HepG2 (cell line): ENCODE data around the gene TMEM131. TPM values are rescaled to one million over a fixed set of nuclear protein-coding genes. Genes with fewer than 3 reads are reported as not detected.

Experiments
- ATAC-seq: fragments of 200-7000 bp; cut with Tn5 transposase; 3 replicates; pipeline ENCODE4 v1.9.1; 2020; ENCODE audit warnings: mild to moderate bottlenecking, moderate library complexity
- BruUV-seq: library from RNA; stranded (reverse); fragments of 400-500 nt; replicated peaks from 2 replicates; lab custom pipeline; 2021; lab: Mats Ljungman, UMichigan
- CTCF ChIA-PET: fragments of 300-600 bp; formaldehyde crosslinking; extraction: SDS; loops from one replicate; lab custom pipeline; 2021; ENCODE audit warnings: low total read pairs, inconsistent platforms, low intra/inter-chr PET ratio; lab: Yijun Ruan, JAX
- POLR2A ChIA-PET: fragments of 350-600 bp; sonication (Branson Sonifier 250); formaldehyde crosslinking; loops from one replicate; lab custom pipeline; 2020; ENCODE audit warnings: antibody characterized with exemption, inconsistent platforms; lab: Yijun Ruan, JAX
- DNase-seq: peaks from one replicate; pipeline ENCODE4 v3.0.0-alpha.2; 2015; ENCODE audit warnings: low spot score
- FAIRE-seq: peaks from 3 replicates; lab custom pipeline; 2011; peaks lifted over from hg19 to GRCh38; lab: Jason Lieb, UNC
- H2AFZ ChIP-seq: one replicate; pipeline ENCODE4 v1.6.1; 2011; ENCODE audit warnings: low read length, inconsistent platforms
- H3K27ac ChIP-seq: fragments of 300-600 bp; 3 replicates; pipeline ENCODE4 v1.8.0; 2011; ENCODE audit warnings: mixed run types, mild to moderate bottlenecking, mixed read lengths, low read length, inconsistent platforms; ENCODE audit not compliant: insufficient read depth; ENCODE audit errors: extremely low read length
- H3K27me3 ChIP-seq, 2 experiments: fragments of 200-600 bp in 1 of 2; 2 replicates in 1 of 2; 3 replicates in 1 of 2; pipeline versions ENCODE4 v1.6.0 to v1.8.0; 2011; ENCODE audit warnings: low read length in 2 of 2, mild to moderate bottlenecking in 2 of 2, moderate library complexity in 2 of 2, inconsistent platforms in 1 of 2; ENCODE audit not compliant: insufficient read depth in 2 of 2, control insufficient read depth in 1 of 2
- H3K36me3 ChIP-seq, 2 experiments: fragments of 200-600 bp in 1 of 2; replicated peaks in 1 of 2; 2 replicates in 1 of 2; 3 replicates in 1 of 2; pipeline versions ENCODE4 v1.5.1 to v1.8.0; 2011; ENCODE audit warnings: low read length in 2 of 2, inconsistent platforms in 1 of 2; ENCODE audit not compliant: insufficient read depth in 2 of 2, control insufficient read depth in 1 of 2
- H3K4me1 ChIP-seq: 2 replicates; pipeline ENCODE4 v1.5.1; 2012; ENCODE audit warnings: low read length, inconsistent platforms; ENCODE audit not compliant: insufficient read depth
- H3K4me2 ChIP-seq: 2 replicates; pipeline ENCODE4 v1.6.0; 2011; ENCODE audit warnings: low read depth, low read length, inconsistent platforms
- H3K4me3 ChIP-seq, 3 experiments: fragments of 200-600 bp in 1 of 3; sonication (generic), shearing (Covaris generic) in 1 of 3; replicated peaks in 1 of 3; 2 replicates each; pipeline ENCODE4 v1.5.1; 2011 to 2016; ENCODE audit warnings: low read length in 3 of 3, inconsistent platforms in 2 of 3, low read depth in 2 of 3, mild to moderate bottlenecking in 2 of 3, control low read depth in 1 of 3, mixed read lengths in 1 of 3; ENCODE audit not compliant: insufficient read depth in 1 of 3
- H3K79me2 ChIP-seq: one replicate; pipeline ENCODE4 v1.6.1; 2011; ENCODE audit warnings: low read length, inconsistent platforms; ENCODE audit not compliant: insufficient read depth
- H3K9ac ChIP-seq: 2 replicates; pipeline ENCODE4 v1.6.0; 2011; ENCODE audit warnings: mild to moderate bottlenecking, low read depth, low read length, inconsistent platforms; ENCODE audit not compliant: insufficient read depth
- H3K9me3 ChIP-seq: 2 replicates; pipeline ENCODE4 v1.5.1; 2012; ENCODE audit warnings: mild to moderate bottlenecking, low read length
- H4K20me1 ChIP-seq: 2 replicates; pipeline ENCODE4 v1.6.0; 2011; ENCODE audit warnings: inconsistent platforms, mild to moderate bottlenecking, low read length, moderate library complexity; ENCODE audit not compliant: insufficient read depth
- AHR ChIP-seq: IDR thresholded peaks from 2 replicates; pipeline ENCODE4 v1.6.1; 2018; ENCODE audit warnings: missing genetic modification reagents, missing compliant biosample characterization
- FOXK2 ChIP-seq: fragments of 450-650 bp; IDR thresholded peaks from 2 replicates; pipeline ENCODE4 v1.6.1; 2016
- HOXA5 ChIP-seq: sonication (generic); formaldehyde crosslinking; IDR thresholded peaks from 2 replicates; pipeline ENCODE4 v1.4.0; 2020; ENCODE audit warnings: missing genetic modification reagents
- IRX3 ChIP-seq: sonication (generic); formaldehyde crosslinking; IDR thresholded peaks from 2 replicates; pipeline ENCODE4 v1.8.1; 2023; ENCODE audit warnings: mild to moderate bottlenecking, low read depth, missing genetic modification reagents, borderline replicate concordance
- JUNB ChIP-seq: sonication (generic); formaldehyde crosslinking; IDR thresholded peaks from 2 replicates; pipeline ENCODE4 v1.8.0; 2022; ENCODE audit warnings: missing genetic modification reagents, mild to moderate bottlenecking, borderline replicate concordance
- KAT7 ChIP-seq: IDR thresholded peaks from 2 replicates; pipeline ENCODE4 v1.6.1; 2018; ENCODE audit warnings: borderline replicate concordance, missing compliant biosample characterization
- MIER3 ChIP-seq: IDR thresholded peaks from 2 replicates; pipeline ENCODE4 v1.6.1; 2016; ENCODE audit warnings: missing compliant biosample characterization, borderline replicate concordance
- MTERF4 ChIP-seq: sonication (generic); formaldehyde crosslinking; IDR thresholded peaks from 2 replicates; pipeline ENCODE4 v1.8.0; 2023; ENCODE audit warnings: mild to moderate bottlenecking, missing genetic modification reagents
- NFE2 ChIP-seq: sonication (generic); formaldehyde crosslinking; IDR thresholded peaks from 2 replicates; pipeline ENCODE4 v1.4.0; 2020; ENCODE audit warnings: missing genetic modification reagents
- NR2F2 ChIP-seq: IDR thresholded peaks from 2 replicates; pipeline ENCODE4 v1.6.1; 2012; ENCODE audit warnings: low read depth, inconsistent platforms, borderline replicate concordance
- SALL2 ChIP-seq: sonication (generic); formaldehyde crosslinking; IDR thresholded peaks from 2 replicates; pipeline ENCODE4 v1.8.1; 2023; ENCODE audit warnings: mild to moderate bottlenecking, missing genetic modification reagents, inconsistent platforms
- STAG1 ChIP-seq: sonication (generic); formaldehyde crosslinking; IDR thresholded peaks from 2 replicates; pipeline ENCODE4 v1.4.0; 2020; ENCODE audit warnings: missing genetic modification reagents
- XRCC5 ChIP-seq: fragments of 200-400 bp; formaldehyde crosslinking; optimal IDR thresholded peaks from 2 replicates; pipeline ENCODE3; 2017; ENCODE audit warnings: mild to moderate bottlenecking, low read length
- ZNF230 ChIP-seq: sonication (generic); formaldehyde crosslinking; IDR thresholded peaks from 2 replicates; pipeline ENCODE4 v1.4.0; 2020; ENCODE audit warnings: mild to moderate bottlenecking, missing genetic modification reagents
- ZNF329 ChIP-seq: sonication (generic); formaldehyde crosslinking; IDR thresholded peaks from 2 replicates; pipeline ENCODE4 v1.9.0; 2021; ENCODE audit warnings: low read depth, mild to moderate bottlenecking, missing genetic modification reagents
- ZNF354B ChIP-seq: sonication (generic); formaldehyde crosslinking; IDR thresholded peaks from 2 replicates; pipeline ENCODE4 v1.8.0; 2022; ENCODE audit warnings: mild to moderate bottlenecking, missing genetic modification reagents
- ZNF550 ChIP-seq: sonication (generic); formaldehyde crosslinking; IDR thresholded peaks from 2 replicates; pipeline ENCODE4 v1.4.0; 2020; ENCODE audit warnings: mild to moderate bottlenecking, missing genetic modification reagents, borderline replicate concordance
- ZNF577 ChIP-seq: sonication (generic); formaldehyde crosslinking; IDR thresholded peaks from 2 replicates; pipeline ENCODE4 v1.4.0; 2020; ENCODE audit warnings: mild to moderate bottlenecking, low read depth, missing genetic modification reagents, borderline replicate concordance
- ZSCAN20 ChIP-seq: sonication (generic); formaldehyde crosslinking; IDR thresholded peaks from 2 replicates; pipeline ENCODE4 v1.4.0; 2020; ENCODE audit warnings: missing genetic modification reagents, mild to moderate bottlenecking, borderline replicate concordance
- WGBS: methylation state at CpG from one replicate; pipeline ENCODE4 v1.1.6; 2017; ENCODE audit warnings: low lambda C conversion rate; 5-methylcytosine and 5-hydroxymethylcytosine counted together
- in situ Hi-C: cut with HindIII; loops from 2 replicates; pipeline ENCODE4 v1.10.0; 2017; ENCODE audit warnings: low pct_unique_long_range_greater_than_20kb; ENCODE audit not compliant: extremely low pct_ligation_motif_present
- intact Hi-C: fragments of 100-400 bp; cut with micrococcal nuclease; formaldehyde crosslinking; loops from one replicate; pipeline ENCODE4 v1.10.0; 2022; ENCODE audit not compliant: unreplicated experiment
- polyA plus RNA-seq, 8 experiments: library from polyadenylated mRNA; depleted of rRNA in 3 of 8; stranded (reverse) in 7 of 8; unstranded in 1 of 8; fragments of >200 nt; fragmentation: Illumina TruSeq in 4 of 8; extraction: Trizol in 4 of 8; gene quantifications; 2 replicates each; pipeline versions ENCODE4 v1.2.1 to v1.2.3, GENCODE V29; 2011 to 2016; ENCODE audit warnings: low read depth in 4 of 8, missing spikeins in 1 of 8, mixed read lengths in 1 of 8; ENCODE audit not compliant: insufficient read depth in 1 of 8
- total RNA-seq, 5 experiments: library from RNA; depleted of rRNA; stranded (reverse); fragments of >200 nt; fragmentation: Illumina TruSeq; extraction: Trizol; gene quantifications; 2 replicates each; pipeline ENCODE4 v1.2.3, GENCODE V29; 2016; ENCODE audit warnings: low read depth in 1 of 5

Gene TMEM131
- total and polyA plus RNA-seq, 2 of the 13 experiments (the other 11 are each of a cell fraction or from before 2014, with no cell fraction given), result 17.9 to 19.5 TPM

GRCh38 chr2:97926946-97927345 is 68.8 kb downstream of the TMEM131 start:
- no TSS peak for BruUV-seq
- CTCF ChIA-PET, result no interaction called here
- H3K9me3 ChIP-seq, result no peaks in the 10 kb centered on the region
- peaks cover 3 to 18% of the 10 kb centered on the region in 2 experiments for H3K36me3 ChIP-seq
- intact Hi-C loops, result no loop called here
- no peak overlapping the region for H3K4me3 ChIP-seq
- no peaks in the 10 kb centered on the region for H4K20me1 ChIP-seq
- DNase-seq (no peak), ATAC-seq (no peak)
- no peak overlapping the region for H2AFZ ChIP-seq
- peaks cover 37% of the 10 kb centered on the region for H3K79me2 ChIP-seq
- no peaks in the 10 kb centered on the region for H3K27me3 ChIP-seq
- H3K4me2 ChIP-seq, result no peak overlapping the region
- in situ Hi-C loops, result no loop called here
- H3K9ac ChIP-seq, result no peak overlapping the region
- TF ChIP-seq SALL2 (CRISPR knock-in tag), result no peak
- TF ChIP-seq KAT7 (CRISPR knock-in tag), result no peak
- no peak for TF ChIP-seq ZNF230 (CRISPR knock-in tag)
- TF ChIP-seq ZNF329, result no peak
- TF ChIP-seq NR2F2, result no peak
- TF ChIP-seq MIER3, result no peak
- no peak for TF ChIP-seq STAG1 (CRISPR knock-in tag)
- no peak for TF ChIP-seq FOXK2
- no peak for TF ChIP-seq HOXA5 (CRISPR knock-in tag)
- TF ChIP-seq ZNF354B, result no peak
- TF ChIP-seq IRX3 (CRISPR knock-in tag), result no peak
- TF ChIP-seq MTERF4 (CRISPR knock-in tag), result no peak
- TF ChIP-seq JUNB (CRISPR knock-in tag), result no peak
- TF ChIP-seq ZNF550 (CRISPR knock-in tag), result no peak
- no peak for TF ChIP-seq XRCC5
- TF ChIP-seq ZNF577 (CRISPR knock-in tag), result no peak
- no peak for TF ChIP-seq ZSCAN20 (CRISPR knock-in tag)
- TF ChIP-seq AHR (CRISPR knock-in tag), result no peak
- no peak for TF ChIP-seq NFE2 (CRISPR knock-in tag)
- TF ChIP-seq, all 625 proteins: peak for 0
- no peak for FAIRE-seq
- no peaks in the 10 kb centered on the region for H3K4me1 ChIP-seq
- POLR2A ChIA-PET, result no interaction called here
- WGBS, result 95% methylated on average over 2 of the region's 2 CpGs
- H3K27ac ChIP-seq, result no peak overlapping the region
